HG03439 (cell line): ENCODE measurements around the gene NR4A1.

Source experiments
- ATAC-seq: cut with Tn5 transposase; IDR thresholded peaks from one replicate; pipeline ENCODE4 v1.9.1; 2021; ENCODE audit warnings: mild to moderate bottlenecking, moderate library complexity; ENCODE audit not compliant: unreplicated experiment

Gene NR4A1

GRCh38 chr12:52015532-52016041 lies 35.7 kb upstream of the NR4A1 start:
- ATAC-seq, result no peak

- ATAC-seq, result no peak
These were observed 32.7 kb upstream of the NR4A1 start for GRCh38 chr12:52018433-52019112.

DNA sequence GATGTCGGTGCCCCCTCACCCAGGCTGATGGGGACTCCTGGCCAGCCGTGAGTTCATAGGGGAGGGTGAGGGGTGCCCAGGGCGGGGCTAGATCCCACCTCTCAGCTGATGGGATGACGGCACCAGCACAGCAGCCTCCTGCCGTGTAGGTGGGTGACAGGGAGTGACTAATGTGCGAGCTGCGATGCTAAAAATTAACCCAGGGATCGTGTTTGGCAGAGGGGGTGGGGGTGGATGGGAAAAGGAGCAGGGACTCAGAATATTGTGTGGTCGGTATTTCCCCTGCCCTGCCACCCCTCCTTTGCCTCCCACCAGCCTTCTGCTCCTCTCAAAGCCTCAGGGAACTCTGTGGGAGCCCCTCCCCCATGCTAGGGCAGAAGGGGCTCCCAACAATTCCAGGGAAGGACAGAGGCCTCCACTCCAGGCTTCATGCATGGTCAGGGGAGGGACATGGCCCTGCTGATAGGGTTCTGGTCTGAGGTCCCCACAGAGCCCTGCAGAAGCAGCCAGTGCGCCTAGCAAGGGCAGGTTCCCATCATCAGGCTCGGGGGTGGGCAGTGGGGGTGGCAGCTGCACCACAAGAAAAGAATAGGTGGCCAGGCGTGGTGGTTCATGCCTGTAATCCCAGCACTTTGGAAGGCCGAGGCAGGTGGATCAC lies 32.0 kb upstream of the NR4A1 start:
- ATAC-seq, result no peak

GRCh38 chr12:52020539-52021336 lies 30.5 kb upstream of the NR4A1 start:
- no peak for ATAC-seq

- ATAC-seq, result no peak
These were observed 28.4 kb upstream of the NR4A1 start for GRCh38 chr12:52022841-52023181.

- ATAC-seq, result no peak
These were observed 27.9 kb upstream of the NR4A1 start for GRCh38 chr12:52023182-52023975.

- ATAC-seq, result no peak
These were observed 27.1 kb upstream of the NR4A1 start for GRCh38 chr12:52023976-52024688.

DNA sequence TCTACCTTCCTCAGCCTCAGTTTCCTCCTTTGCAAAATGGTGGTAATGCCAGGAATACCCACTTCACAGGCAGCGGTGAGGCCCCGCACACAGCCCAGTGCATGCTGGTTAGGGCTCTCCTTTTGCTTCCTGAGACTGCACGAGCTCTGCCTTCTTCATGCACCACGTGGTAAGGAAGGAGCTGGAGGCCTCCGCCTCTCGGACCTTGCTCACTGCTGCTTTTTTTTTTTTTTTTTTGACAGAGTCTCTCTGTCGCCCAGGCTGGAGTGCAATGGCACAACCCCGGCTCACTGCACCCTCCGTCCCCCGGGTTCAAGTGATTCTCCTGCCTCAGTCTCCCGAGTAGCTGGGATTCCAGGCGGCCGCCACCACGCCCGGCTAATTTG lies 26.4 kb upstream of the NR4A1 start:
- no peak for ATAC-seq

- ATAC-seq, result no peak
These were observed 25.0 kb upstream of the NR4A1 start for GRCh38 chr12:52026263-52026662.

DNA sequence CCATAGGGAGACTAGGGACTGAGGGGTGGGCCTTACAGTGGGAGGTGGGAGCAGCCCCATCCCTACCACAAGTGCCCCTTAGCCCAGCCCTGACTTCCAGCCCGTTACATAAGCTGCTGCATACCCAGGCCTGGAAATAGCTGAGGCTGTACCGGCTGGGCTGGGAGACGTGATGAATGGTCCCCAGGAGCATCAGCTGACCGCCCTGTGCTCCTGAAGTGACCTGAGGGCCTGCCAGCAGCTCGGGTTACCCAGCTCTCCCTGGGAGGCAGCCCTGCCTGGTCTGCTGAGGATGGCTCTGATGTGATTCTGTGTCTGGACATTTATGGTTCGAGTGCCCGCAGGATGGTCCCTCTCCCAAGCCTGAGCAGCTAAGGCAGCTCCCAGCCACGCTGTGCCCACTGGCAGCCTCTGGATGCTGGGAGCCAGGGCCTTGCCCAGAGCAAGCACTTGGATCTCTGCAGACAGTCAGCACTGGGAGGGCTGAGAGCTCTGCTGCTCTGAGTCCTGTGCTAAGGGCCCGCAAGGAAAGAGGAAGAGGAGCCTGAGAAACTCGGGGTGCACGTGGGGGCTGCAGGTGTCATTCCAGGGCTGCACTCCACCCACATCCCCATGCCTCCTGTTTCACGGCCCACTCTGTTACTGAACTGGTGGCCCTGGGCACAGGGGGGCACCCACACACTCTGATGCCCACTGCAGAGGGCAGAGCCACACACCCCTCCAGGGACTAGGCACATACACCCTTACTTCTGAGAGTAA lies 24.0 kb upstream of the NR4A1 start:
- ATAC-seq, result no peak

DNA sequence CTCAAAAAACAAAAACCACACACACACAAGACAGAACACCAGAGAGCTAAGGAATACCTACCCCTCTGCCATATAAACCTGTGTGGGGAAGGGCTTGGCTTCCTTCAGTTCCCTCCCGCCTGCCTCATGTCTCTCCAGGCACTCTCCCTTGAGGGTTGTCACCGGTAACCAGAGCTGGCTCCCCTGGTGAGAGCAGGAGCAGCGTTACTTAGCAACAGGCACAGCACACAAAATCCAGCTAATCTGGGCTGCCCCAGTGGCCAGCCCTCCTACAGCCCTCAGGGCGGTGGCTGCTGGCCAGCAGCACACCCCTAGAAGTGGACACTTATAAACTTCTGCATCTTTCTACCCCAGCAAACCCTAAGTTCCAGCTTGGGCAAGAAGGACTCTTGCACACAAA lies 21.6 kb upstream of the NR4A1 start:
- ATAC-seq, result no peak

DNA sequence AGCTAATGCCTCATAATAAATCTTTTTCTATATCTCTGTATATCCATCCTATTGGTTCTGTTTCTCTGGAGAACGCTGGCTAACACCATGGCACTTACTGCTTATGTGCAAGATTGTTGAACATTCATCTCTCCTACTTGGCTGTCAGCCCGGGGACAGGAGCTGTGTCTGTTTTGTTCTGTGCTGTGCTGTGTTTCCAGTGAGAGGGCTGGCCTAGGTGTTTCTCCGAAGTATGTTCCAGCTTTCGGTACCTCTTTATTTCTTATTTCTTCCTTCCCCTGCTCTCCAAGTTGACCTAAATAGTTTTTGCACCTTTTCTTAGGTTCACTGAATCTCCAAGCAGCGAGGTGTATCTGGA lies 18.8 kb upstream of the NR4A1 start:
- no peak for ATAC-seq

DNA sequence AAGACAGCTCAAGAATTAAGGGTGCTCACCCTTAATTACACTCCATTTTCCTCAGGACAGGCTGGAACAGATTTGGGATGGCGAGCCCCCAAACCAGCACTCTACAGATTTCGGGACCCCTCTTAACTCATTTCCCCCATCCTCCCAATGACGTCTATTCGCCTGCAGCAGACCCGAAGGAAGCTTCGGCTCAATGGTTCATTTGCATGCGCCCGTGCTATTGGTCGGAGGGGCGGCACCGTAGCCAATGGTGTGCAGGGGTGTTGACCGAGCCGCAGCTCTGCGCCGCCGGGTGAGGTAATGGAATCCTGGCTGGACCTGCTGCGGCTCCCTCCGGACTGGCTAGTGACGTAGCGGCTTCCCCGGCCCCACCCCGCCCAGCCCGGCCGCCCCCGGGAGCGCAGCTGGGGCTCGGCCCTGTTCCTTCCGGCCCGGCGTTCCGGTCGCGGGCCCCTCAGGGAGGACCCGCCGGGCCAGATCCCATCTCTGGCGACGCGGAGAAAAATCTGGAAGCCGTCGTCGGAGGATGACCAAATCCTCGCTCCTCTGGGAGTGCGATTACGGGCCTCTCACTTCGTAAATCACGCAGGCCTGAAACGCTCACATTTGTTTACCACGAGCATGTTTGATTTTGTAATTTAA lies 18.3 kb upstream of the NR4A1 start:
- peak; percentile 91 for ATAC-seq

DNA sequence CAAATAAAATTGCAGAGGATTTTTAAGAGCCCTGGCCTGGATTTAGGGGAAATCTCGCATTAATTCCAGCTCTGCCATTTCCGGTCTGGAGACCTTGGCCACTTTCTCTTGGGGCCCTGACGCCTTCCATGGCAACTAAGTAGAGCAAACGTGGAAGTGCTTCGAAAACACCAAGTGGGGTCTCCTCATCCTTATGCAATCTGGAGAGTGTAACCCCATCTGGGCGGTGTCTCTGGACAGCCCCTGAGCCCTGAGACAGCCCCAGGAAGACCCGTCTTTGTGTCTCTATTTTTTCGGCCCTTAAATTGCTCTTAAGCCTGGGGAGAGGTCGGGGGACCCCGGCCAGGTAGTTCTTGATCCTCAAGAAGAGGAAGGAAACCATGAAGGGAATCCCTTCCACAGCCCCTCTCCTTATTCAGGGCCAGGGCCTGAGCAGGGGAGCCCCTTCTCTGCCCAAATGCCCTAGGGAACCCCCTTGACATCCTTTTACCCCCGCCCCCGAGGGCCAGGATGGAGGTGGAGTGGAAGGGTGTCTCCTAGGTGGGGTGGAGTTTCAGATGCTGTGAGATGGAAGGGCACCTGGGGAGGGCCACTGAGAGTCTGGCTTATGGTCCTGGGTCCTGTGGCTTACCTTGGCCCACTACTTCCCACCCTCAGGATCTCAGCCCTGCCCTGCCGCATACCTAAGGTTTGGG lies 17.6 kb upstream of the NR4A1 start:
- no peak for ATAC-seq

- ATAC-seq, result no peak
These were observed 16.1 kb upstream of the NR4A1 start for GRCh38 chr12:52035190-52035589.

DNA sequence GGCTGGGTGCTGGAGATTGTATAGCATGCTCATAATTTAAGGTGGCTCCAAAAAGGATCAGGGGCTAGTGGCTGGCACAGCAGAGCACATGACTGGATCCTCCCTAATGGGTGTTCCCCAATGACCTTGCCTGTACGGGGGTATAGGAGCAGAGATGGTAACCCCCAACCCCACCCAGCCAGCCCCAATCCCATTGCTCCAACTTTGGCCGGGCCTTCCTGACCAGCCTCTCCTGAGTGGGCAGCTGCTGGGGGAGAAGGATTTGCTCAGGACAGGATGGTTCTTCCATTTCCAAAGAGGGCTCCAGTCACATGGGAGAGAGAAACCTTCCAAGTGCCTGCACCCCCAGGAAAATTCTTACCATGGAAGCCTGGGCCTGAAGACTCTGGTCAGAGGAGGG lies 15.3 kb upstream of the NR4A1 start:
- no peak for ATAC-seq

DNA sequence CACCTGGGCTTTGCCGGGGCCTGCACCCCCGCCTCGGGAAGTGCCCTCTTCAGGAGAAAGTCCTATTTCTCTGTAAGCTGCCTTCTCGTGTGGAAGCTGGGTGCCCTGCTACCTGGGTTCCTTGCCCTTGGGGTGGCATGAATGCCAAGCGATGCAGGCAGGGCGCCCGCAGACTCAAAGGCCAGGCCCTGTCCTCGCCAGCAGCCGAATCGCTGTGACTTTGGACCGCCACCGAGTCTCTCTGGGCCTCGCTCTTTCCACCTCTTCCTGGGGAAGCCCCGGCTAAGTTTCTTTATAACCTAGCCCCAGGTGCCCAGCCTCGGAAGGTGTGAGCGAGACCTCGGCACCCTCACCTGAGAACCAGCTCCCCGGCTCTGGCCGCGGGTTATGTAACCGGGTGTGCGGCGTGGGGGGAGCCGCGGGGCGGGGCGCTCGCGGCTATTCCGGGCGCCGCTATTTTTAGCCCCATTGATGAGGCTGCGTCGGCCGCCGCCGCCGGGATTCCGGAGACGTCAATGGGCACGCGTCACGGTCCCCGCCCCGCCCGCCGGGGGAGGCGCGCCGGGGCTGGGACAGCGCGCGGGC lies 14.6 kb upstream of the NR4A1 start:
- ATAC-seq, result peak; percentile 41

DNA sequence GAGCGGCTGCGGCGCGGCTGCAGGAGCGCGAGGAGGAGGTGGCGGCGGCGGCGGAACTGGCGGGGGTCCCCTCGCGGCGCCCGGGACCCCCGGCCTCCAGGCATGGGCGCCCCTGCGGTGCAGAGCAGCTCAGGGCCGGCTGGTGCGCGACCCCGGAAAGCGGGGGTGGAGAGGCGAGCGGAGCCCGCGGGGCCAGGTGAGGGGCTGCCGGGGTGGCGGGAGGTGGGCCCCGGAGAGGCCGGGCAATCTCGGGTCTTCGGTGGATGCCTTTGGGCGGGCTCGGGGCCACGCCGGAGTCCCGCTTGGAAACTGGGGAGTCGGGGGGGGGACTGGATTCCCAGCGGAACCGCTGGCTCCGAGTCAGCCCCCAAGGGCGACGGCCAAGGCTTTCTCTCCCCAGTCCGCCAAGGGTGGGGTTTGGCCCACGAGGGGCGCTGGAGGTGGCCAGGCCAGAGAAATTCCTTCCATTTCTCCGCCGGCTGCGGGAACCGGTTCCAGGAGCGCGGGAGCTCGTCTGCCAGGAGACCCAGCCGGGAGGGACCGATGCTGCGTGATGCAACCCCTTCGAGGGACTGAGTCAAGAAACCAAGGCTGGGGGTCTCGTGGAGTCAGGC lies 13.9 kb upstream of the NR4A1 start:
- ATAC-seq, result no peak
